Pancreas (tissue), 10 donors: ENCODE results near the gene CALML3. TPM values are rescaled to one million over a fixed set of nuclear protein-coding genes. Genes with fewer than 3 reads are reported as not detected.

Experiments used
- ATAC-seq, 4 donors: fragments of 200-7000 bp; cut with Tn5 transposase; one replicate each; pipeline versions ENCODE4 v1.8.0 to v1.9.1; 2020; ENCODE audit warnings: mild to moderate bottlenecking in 4 of 4, moderate library complexity in 4 of 4
- DNase-seq, 6 donors: peaks; one replicate each; pipeline ENCODE4 v3.0.0-alpha.2; 2020
- FAIRE-seq: peaks from 2 replicates; lab custom pipeline; 2012; peaks lifted over from hg19 to GRCh38; lab: Jason Lieb, UNC
- H3K27ac ChIP-seq, 4 donors: fragments of 200-600 bp; sonication (generic); 1 replicate in 3 of 4; 2 replicates in 1 of 4; pipeline versions ENCODE4 v1.5.0 to v1.8.0; 2020
- H3K27me3 ChIP-seq, 4 donors: fragments of 200-600 bp; one replicate each; pipeline ENCODE4 v1.8.0; 2021
- H3K36me3 ChIP-seq, 3 donors: fragments of 200-600 bp; sonication (generic) in 1 of 3; one replicate each; pipeline versions ENCODE4 v1.5.0 to v1.8.0; 2020 to 2021
- H3K4me1 ChIP-seq, 3 donors: fragments of 200-600 bp; one replicate each; pipeline ENCODE4 v1.8.0; 2021
- H3K4me3 ChIP-seq, 4 donors: fragments of 200-600 bp; sonication (generic) in 2 of 4; one replicate each; pipeline versions ENCODE4 v1.5.0 to v1.8.0; 2020 to 2021
- H3K9me3 ChIP-seq, 4 donors: fragments of 200-600 bp; one replicate each; pipeline ENCODE4 v1.8.0; 2021
- WGBS, 2 donors: extraction: QIAGEN DNeasy Blood & Tissue Kit; methylation state at CpG; one replicate each; pipeline ENCODE4 v1.1.7; 2013; 5-methylcytosine and 5-hydroxymethylcytosine counted together
- intact Hi-C, 3 donors: fragments of 100-400 bp; cut with DNase I; formaldehyde crosslinking; loops; one replicate each; pipeline versions ENCODE4 v1.11.1 to v1.14.2; 2022
- polyA plus RNA-seq, 2 donors: library from polyadenylated mRNA; stranded (reverse); fragments of 200-250 nt; gene quantifications; one replicate each; pipeline ENCODE4 v1.2.3, GENCODE V29; 2013
- total RNA-seq, 6 donors: library from RNA; stranded (reverse); fragmentation: NEBNext Ultra II Directional in 4 of 6; extraction: Animal tissue kit (Norgen Biotek cat#: 25700) in 4 of 6; gene quantifications; one replicate each; pipeline versions ENCODE4 v1.2.1 to v1.2.4, GENCODE V29; 2021 to 2023
- TF ChIP-seq, protein P1 (sequence below), 4 donors: fragments of 200-600 bp; sonication (generic) in 3 of 4; IDR thresholded peaks; one replicate each; pipeline versions ENCODE4 v1.5.0 to v1.8.0; 2021; ENCODE audit warnings: antibody characterized with exemption in 4 of 4
- donor health status: healthy with polysubstance abuse.
- donor health status: DM: no; HTN: no; CAD: no; lungs with moderate emphysema.
- donor health status: DM: no; HTN: no; CAD: no.
- donor health status: control.
- donor health status: control.
- donor health status: Bipolar disorder and iron deficiency.
- donor health status: DM: yes; HTN: yes; CAD: no.
- donor health status: DM: no; HTN: no; CAD: no.
- donor health status: DM: no; HTN: no; CAD: no.
- donor health status: DM: yes; HTN: yes; CAD: no.

The CALML3 gene
- total and polyA plus RNA-seq, 8 donors = 0.05 to 0.08 TPM; not detected in 6

DNA sequence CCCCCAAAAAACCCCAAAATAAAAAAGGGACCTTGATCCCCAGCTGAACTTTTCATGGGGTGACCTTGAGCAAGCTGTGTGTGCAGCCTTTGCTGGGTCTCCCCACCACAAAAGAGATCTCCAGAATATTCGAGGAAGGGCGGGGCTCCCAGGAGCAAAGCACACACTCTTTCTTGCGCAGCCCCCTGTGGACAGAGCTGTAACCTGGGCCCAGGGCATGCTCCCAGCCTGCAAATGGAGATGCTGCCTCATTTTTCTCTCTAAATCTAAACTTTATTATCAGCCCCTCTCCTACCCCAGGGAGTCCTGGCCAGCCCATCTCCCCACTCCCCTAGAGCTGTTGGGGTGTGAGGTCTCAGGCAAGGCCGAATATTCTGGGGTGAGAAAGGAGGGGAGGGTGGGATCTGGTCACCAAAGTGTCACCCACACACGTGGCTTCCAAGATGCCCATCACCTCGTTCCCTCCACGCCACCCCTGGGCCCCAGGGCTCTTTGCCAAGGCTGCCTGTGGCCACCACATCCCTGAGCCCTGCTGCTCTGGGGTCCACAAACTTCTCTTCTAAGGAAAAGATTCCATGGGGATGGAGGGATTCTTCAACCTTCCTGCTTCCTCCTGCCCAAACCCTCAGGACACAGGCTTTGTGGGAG, 1.7 kb upstream of the CALML3 start:
- TF ChIP-seq, protein P1, sequence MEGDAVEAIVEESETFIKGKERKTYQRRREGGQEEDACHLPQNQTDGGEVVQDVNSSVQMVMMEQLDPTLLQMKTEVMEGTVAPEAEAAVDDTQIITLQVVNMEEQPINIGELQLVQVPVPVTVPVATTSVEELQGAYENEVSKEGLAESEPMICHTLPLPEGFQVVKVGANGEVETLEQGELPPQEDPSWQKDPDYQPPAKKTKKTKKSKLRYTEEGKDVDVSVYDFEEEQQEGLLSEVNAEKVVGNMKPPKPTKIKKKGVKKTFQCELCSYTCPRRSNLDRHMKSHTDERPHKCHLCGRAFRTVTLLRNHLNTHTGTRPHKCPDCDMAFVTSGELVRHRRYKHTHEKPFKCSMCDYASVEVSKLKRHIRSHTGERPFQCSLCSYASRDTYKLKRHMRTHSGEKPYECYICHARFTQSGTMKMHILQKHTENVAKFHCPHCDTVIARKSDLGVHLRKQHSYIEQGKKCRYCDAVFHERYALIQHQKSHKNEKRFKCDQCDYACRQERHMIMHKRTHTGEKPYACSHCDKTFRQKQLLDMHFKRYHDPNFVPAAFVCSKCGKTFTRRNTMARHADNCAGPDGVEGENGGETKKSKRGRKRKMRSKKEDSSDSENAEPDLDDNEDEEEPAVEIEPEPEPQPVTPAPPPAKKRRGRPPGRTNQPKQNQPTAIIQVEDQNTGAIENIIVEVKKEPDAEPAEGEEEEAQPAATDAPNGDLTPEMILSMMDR (IDR thresholded peaks at IDR 0.05) = no peak
- FAIRE-seq = no peak
- no peaks in the 10 kb centered on the region for H3K9me3 ChIP-seq
- 75 to 79% methylated on average over 7 of the region's 7 CpGs for WGBS, 2 donors
- intact Hi-C loops = no loop called here
- H3K36me3 ChIP-seq = no peaks in the 10 kb centered on the region
- no peak overlapping the region for H3K4me3 ChIP-seq
- no peak for ATAC-seq
- peak in 2 of 6 donors; percentile 26 to 29 for DNase-seq
- no peaks in the 10 kb centered on the region for H3K4me1 ChIP-seq
- H3K27me3 ChIP-seq = no peaks in the 10 kb centered on the region
- H3K27ac ChIP-seq = no peak overlapping the region

DNA sequence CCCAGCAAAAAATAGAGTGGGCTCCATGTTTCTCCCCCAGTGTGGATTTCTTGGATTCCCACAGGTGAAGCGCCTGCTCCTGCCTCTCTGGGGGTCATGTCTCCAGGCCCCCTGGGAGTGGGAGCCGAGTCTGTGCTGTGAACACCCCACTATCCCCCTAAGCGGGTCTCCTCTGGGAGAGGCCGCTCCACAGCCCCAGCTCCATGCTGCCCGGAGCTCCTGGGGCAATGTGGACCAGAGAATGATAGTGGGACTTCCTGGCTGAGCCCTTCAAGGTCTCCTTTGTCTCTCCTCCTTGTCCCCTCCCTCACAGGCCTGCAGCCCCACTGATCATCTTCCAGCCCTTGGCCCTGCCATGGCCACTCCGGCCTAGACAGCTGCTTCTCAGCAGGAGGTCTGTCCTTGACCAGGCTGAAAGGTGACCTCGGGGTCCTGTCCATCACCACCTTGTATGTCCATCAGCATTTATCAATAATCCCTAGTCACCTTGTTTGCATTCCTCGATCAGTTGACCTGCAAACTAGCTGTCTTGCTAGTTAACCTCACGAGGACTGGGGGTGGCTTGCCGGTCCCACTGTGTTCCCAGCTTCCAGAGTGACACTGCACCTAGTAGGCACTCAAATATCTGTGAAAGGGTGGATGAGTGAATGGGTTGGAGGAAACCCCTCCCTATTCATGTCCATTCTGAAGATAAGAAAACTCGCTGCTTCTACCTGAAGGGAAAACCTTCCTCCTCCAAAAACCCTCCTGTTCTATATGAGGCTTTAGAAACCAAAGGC, 776 bp upstream of the CALML3 start:
- intact Hi-C loops = no loop called here
- Histone ChIP-seq H3K27me3 (no peaks in the 10 kb centered on the region), H3K9me3 (no peaks in the 10 kb centered on the region), H3K36me3 (no peaks in the 10 kb centered on the region), H3K4me1 (no peaks in the 10 kb centered on the region), H3K27ac (no peak overlapping the region), H3K4me3 (no peak overlapping the region)
- no peak for FAIRE-seq
- peak in 2 of 6 donors; percentile 32 to 40 for DNase-seq
- WGBS, 2 donors = 82 to 84% methylated on average over 10 to 11 of the region's 11 CpGs
- ATAC-seq = no peak
- TF ChIP-seq, protein P1 (IDR thresholded peaks at IDR 0.05) = no peak

DNA sequence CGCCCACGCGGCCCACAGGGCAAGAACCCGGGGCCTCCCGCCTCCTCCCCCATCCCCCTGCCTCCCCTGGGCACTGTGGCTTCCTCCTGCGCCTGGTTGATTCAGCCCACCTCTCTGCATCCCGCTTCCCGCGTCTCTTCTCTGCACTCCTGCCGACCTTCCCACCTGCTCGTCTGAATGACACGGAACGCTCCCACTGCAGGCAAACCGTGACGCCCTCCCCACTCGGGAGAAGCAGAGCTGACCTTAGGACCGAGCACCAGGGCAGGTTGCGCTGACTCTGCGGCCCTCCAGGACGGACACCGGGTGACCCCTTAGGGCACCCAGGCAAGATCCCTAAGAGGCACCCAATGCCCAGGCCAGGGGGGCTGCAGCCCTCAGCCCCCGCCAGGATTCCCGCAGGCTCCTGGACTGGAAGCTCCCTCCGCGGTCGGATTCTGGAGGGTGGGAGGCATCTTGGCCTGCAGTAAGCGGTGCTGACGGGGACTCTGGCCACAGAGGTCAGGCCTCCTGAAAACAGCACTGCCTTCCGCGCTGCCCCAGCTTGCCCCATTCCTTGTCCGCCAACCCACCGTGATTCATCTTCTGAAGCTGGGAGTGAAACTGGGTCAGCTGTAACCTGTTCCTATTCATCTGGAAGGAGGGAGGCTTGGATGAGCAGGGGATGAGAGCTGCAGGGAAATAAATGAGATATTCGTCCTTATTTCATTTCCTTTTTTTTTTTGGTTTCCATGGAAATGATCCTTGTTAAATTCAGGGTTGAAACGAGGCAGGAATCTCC, 990 bp downstream of the CALML3 start:
- Histone ChIP-seq H3K4me3 (no peak overlapping the region), H3K36me3 (no peaks in the 10 kb centered on the region), H3K27ac (no peak overlapping the region), H3K4me1 (no peaks in the 10 kb centered on the region), H3K9me3 (no peaks in the 10 kb centered on the region), H3K27me3 (no peaks in the 10 kb centered on the region)
- peak in 2 of 6 donors; percentile 37 to 50 for DNase-seq
- TF ChIP-seq, protein P1 (IDR thresholded peaks at IDR 0.05) = no peak
- ATAC-seq = no peak
- intact Hi-C loops = no loop called here
- 84 to 87% methylated on average over 34 of the region's 34 CpGs for WGBS, 2 donors
- FAIRE-seq = no peak

DNA sequence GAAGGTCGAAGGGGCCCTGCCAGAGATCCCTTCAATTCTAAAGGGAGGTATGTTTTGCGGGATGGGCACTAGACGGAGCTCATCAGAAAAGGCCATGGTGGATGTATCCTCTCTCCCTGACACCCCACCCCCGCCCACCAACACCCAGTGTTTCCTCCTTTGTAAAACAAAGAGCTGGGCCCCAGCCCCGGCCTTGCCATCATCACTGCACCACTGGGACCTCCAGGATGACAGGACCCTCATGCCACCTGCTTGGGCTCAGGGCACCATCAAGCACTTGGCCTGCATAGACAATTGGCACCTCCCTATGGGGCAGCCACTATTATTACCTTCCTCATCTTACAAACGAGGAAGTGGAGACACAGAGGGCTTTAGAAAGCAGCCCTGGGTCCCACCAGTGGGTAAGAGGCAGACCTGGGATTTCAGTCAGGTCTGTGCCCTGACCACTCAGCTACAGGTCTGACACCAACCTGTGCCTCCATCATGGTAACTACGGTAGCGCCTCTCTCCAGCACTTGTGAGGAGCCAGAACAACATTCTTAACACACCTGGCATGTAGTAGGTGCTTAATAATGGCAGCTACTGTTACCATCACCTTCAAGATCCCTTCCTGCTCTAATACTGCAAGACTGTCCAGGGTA, 2.0 kb downstream of the CALML3 start:
- FAIRE-seq (no peak), DNase-seq (peak in 2 of 6 donors; percentile 17 to 21), ATAC-seq (no peak)
- Histone ChIP-seq H3K9me3 (no peaks in the 10 kb centered on the region), H3K36me3 (no peaks in the 10 kb centered on the region), H3K27ac (no peak overlapping the region), H3K27me3 (no peaks in the 10 kb centered on the region), H3K4me1 (no peaks in the 10 kb centered on the region), H3K4me3 (no peak overlapping the region)
- WGBS, 2 donors = 83 to 84% methylated on average over 8 of the region's 8 CpGs
- intact Hi-C loops = no loop called here
- TF ChIP-seq, protein P1 (IDR thresholded peaks at IDR 0.05) = no peak
